Choroid plexus epithelial cell (primary cell): ENCODE results near the gene MTCL1.

Experiments
- DNase-seq: peaks from one replicate; pipeline ENCODE4 v3.0.0-alpha.2; 2010; ENCODE audit warnings: low read depth
- H3K4me3 ChIP-seq: 2 replicates; pipeline ENCODE4 v1.5.1; 2011; ENCODE audit warnings: low read depth, mild to moderate bottlenecking, control low read depth, low read length, moderate library complexity
- CTCF ChIP-seq: conservative IDR thresholded peaks from 2 replicates; pipeline ENCODE4 v1.5.1; 2011; ENCODE audit warnings: low read depth, mild to moderate bottlenecking, control low read depth, inconsistent platforms, low read length, moderate library complexity

The MTCL1 gene

GRCh38 chr18:8783335-8783993, 78.1 kb downstream of the MTCL1 start:
- TF ChIP-seq CTCF, result no peak
- no peak overlapping the region for H3K4me3 ChIP-seq
- DNase-seq, result no peak

GRCh38 chr18:8783994-8784530, 78.7 kb downstream of the MTCL1 start:
- TF ChIP-seq CTCF, result no peak
- no peak for DNase-seq
- no peak overlapping the region for H3K4me3 ChIP-seq

- no peak overlapping the region for H3K4me3 ChIP-seq
- no peak for TF ChIP-seq CTCF
- no peak for DNase-seq
Observed at GRCh38 chr18:8785261-8785660, 79.9 kb downstream of the MTCL1 start.

GRCh38 chr18:8785855-8786482, 80.6 kb downstream of the MTCL1 start:
- H3K4me3 ChIP-seq, result no peak overlapping the region
- no peak for DNase-seq
- TF ChIP-seq CTCF, result no peak

GRCh38 chr18:8786483-8787370, 81.4 kb downstream of the MTCL1 start:
- DNase-seq, result no peak
- H3K4me3 ChIP-seq, result no peak overlapping the region
- no peak for TF ChIP-seq CTCF

- DNase-seq, result no peak
- TF ChIP-seq CTCF, result no peak
- H3K4me3 ChIP-seq, result no peak overlapping the region
Observed at GRCh38 chr18:8787371-8787670, 82.0 kb downstream of the MTCL1 start.
